Smooth muscle cell (in vitro differentiated cells): Measurements from ENCODE around the gene RCN2. TPM values are rescaled to one million over a fixed set of nuclear protein-coding genes. Genes with fewer than 3 reads are reported as not detected.

Experiments used
- DNase-seq: peaks from one replicate; lab custom pipeline; 2025; ENCODE audit not compliant: unreplicated experiment; lab: John Stamatoyannopoulos, UW
- H2AFZ ChIP-seq: fragments of 200-600 bp; sonication (generic); 2 replicates; pipeline ENCODE4 v1.6.0; 2016; ENCODE audit warnings: antibody characterized with exemption, low read depth, mild to moderate bottlenecking
- H3F3A ChIP-seq: fragments of 200-600 bp; sonication (generic); 2 replicates; pipeline ENCODE4 v1.6.0; 2017; ENCODE audit warnings: antibody characterized with exemption, low read depth
- H3K27ac ChIP-seq: fragments of 200-600 bp; sonication (generic); 2 replicates; pipeline ENCODE4 v1.5.1; 2016; ENCODE audit warnings: low read depth, mild to moderate bottlenecking
- H3K27me3 ChIP-seq: fragments of 200-600 bp; sonication (generic); 2 replicates; pipeline ENCODE4 v1.6.1; 2016; ENCODE audit warnings: low read depth, mild to moderate bottlenecking
- H3K36me3 ChIP-seq: fragments of 200-600 bp; sonication (generic); 2 replicates; pipeline ENCODE4 v1.5.1; 2016; ENCODE audit warnings: low read depth
- H3K4me1 ChIP-seq: fragments of 200-600 bp; sonication (generic); 2 replicates; pipeline ENCODE4 v1.5.1; 2016; ENCODE audit warnings: low read depth
- H3K4me2 ChIP-seq: fragments of 200-600 bp; sonication (generic); 2 replicates; pipeline ENCODE4 v1.6.0; 2016; ENCODE audit warnings: mild to moderate bottlenecking
- H3K4me3 ChIP-seq: fragments of 200-600 bp; sonication (generic); 2 replicates; pipeline ENCODE4 v1.5.1; 2016; ENCODE audit warnings: mild to moderate bottlenecking
- H3K79me2 ChIP-seq: fragments of 200-600 bp; sonication (generic); 2 replicates; pipeline ENCODE4 v1.6.0; 2016; ENCODE audit warnings: low read depth, mild to moderate bottlenecking
- H3K9ac ChIP-seq: fragments of 200-600 bp; sonication (generic); 2 replicates; pipeline ENCODE4 v1.6.0; 2016; ENCODE audit warnings: low read depth
- H3K9me3 ChIP-seq: fragments of 200-600 bp; sonication (generic); replicated peaks from 2 replicates; pipeline ENCODE4 v1.5.1; 2016; ENCODE audit warnings: low read depth
- H4K20me1 ChIP-seq: fragments of 200-600 bp; sonication (generic); 2 replicates; pipeline ENCODE4 v1.6.0; 2016; ENCODE audit warnings: low read depth
- WGBS: methylation state at CpG from one replicate; pipeline ENCODE4 v1.1.7; 2016; ENCODE audit warnings: low lambda C conversion rate; 5-methylcytosine and 5-hydroxymethylcytosine counted together
- polyA plus RNA-seq: library from polyadenylated mRNA; unstranded; fragments of >200 nt; fragmentation: Nextera tagmentation; extraction: Ambion mirVana; gene quantifications from 2 replicates; pipeline ENCODE4 v1.2.1, GENCODE V29; 2016
- total RNA-seq: library from RNA; depleted of rRNA; stranded (reverse); fragments of >200 nt; gene quantifications from 2 replicates; pipeline ENCODE4 v1.2.3, GENCODE V29; 2014
- TF ChIP-seq, protein P1 (sequence below): fragments of 200-600 bp; sonication (generic); IDR thresholded peaks from 2 replicates; pipeline ENCODE4 v1.5.1; 2017; ENCODE audit warnings: borderline replicate concordance, mild to moderate bottlenecking, antibody characterized with exemption; ENCODE audit not compliant: insufficient read depth, poor library complexity, severe bottlenecking

RCN2 gene
- total and polyA plus RNA-seq, 2 experiments from 2014 or later: 190 to 200 TPM

DNA sequence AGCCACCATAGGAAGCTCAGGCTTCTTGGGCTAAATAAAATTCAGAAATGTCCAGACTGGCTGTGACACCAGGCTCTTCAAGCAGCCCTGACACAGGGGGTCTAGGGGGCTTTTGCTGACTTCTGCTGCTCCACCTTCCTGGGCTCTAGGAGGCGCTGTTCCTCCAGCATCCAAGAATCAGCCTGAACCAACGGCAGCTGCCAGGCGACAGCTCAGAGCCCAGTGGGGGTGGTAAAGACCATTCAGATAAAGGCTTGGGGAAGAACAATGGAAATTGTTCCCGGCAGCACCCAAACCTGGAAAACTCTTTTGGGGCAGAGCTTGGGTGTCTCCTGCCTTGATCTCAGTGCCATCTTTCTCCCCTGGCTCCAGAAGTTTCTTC lies 41.8 kb downstream of the RCN2 start:
- no peaks in the 10 kb centered on the region for H3K79me2 ChIP-seq
- DNase-seq: no peak
- no peak overlapping the region for H3K4me2 ChIP-seq
- H3K27me3 ChIP-seq: no peaks in the 10 kb centered on the region
- no peak overlapping the region for H3K27ac ChIP-seq
- peaks cover 5% of the 10 kb centered on the region for H3K4me1 ChIP-seq
- TF ChIP-seq, protein P1, sequence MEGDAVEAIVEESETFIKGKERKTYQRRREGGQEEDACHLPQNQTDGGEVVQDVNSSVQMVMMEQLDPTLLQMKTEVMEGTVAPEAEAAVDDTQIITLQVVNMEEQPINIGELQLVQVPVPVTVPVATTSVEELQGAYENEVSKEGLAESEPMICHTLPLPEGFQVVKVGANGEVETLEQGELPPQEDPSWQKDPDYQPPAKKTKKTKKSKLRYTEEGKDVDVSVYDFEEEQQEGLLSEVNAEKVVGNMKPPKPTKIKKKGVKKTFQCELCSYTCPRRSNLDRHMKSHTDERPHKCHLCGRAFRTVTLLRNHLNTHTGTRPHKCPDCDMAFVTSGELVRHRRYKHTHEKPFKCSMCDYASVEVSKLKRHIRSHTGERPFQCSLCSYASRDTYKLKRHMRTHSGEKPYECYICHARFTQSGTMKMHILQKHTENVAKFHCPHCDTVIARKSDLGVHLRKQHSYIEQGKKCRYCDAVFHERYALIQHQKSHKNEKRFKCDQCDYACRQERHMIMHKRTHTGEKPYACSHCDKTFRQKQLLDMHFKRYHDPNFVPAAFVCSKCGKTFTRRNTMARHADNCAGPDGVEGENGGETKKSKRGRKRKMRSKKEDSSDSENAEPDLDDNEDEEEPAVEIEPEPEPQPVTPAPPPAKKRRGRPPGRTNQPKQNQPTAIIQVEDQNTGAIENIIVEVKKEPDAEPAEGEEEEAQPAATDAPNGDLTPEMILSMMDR: peak; percentile 44
- no peak overlapping the region for H2AFZ ChIP-seq
- H3K4me3 ChIP-seq: no peak overlapping the region
- H3K9ac ChIP-seq: no peak overlapping the region
- WGBS: 13% methylated on average over 4 of the region's 4 CpGs
- no peaks in the 10 kb centered on the region for H4K20me1 ChIP-seq
- H3K9me3 ChIP-seq: no peaks in the 10 kb centered on the region
- H3K36me3 ChIP-seq: no peaks in the 10 kb centered on the region
- H3F3A ChIP-seq: no peaks in the 10 kb centered on the region

DNA sequence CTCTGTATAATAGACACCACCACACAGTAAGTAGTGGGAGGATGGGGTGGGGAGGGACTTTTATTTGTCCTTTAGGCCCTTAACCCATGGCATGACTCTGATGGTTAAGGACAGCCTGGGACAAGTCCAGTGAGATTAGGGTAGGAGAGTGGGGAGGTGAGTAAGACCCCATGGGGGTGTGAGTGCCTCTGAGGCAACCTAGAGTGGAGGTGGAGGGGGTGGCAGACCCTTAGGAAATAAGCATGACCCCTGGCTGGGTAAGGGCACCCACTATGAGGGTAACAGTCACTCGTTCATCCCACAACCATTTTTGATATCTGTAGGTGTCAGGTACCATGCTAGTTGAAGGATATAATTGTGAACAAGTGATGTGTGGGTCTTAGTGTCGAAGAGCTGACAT lies 42.4 kb downstream of the RCN2 start:
- TF ChIP-seq, protein P1: no peak

GRCh38 chr15:76974456-76975036 lies 43.0 kb downstream of the RCN2 start:
- TF ChIP-seq, protein P1: no peak
- no peak for DNase-seq
- no peaks in the 10 kb centered on the region for H3F3A ChIP-seq
- H3K27ac ChIP-seq: no peak overlapping the region
- H3K4me3 ChIP-seq: no peak overlapping the region
- no peaks in the 10 kb centered on the region for H3K79me2 ChIP-seq
- H2AFZ ChIP-seq: no peak overlapping the region
- H3K4me1 ChIP-seq: peaks cover 5% of the 10 kb centered on the region
- H3K36me3 ChIP-seq: no peaks in the 10 kb centered on the region
- no peak overlapping the region for H3K9ac ChIP-seq
- no peaks in the 10 kb centered on the region for H3K27me3 ChIP-seq
- WGBS: 93% methylated on average over 4 of the region's 4 CpGs
- no peaks in the 10 kb centered on the region for H3K9me3 ChIP-seq
- H3K4me2 ChIP-seq: no peak overlapping the region
- H4K20me1 ChIP-seq: no peaks in the 10 kb centered on the region

More for the DNA sequence above, 42.4 kb downstream of the RCN2 start:
- no peak overlapping the region for H2AFZ ChIP-seq
- 97% methylated on average over 2 of the region's 2 CpGs for WGBS
- no peaks in the 10 kb centered on the region for H3K79me2 ChIP-seq
- H3K27ac ChIP-seq: no peak overlapping the region
- no peaks in the 10 kb centered on the region for H3K9me3 ChIP-seq
- H3K4me3 ChIP-seq: no peak overlapping the region
- H3K4me2 ChIP-seq: no peak overlapping the region
- no peak overlapping the region for H3K9ac ChIP-seq
- H4K20me1 ChIP-seq: no peaks in the 10 kb centered on the region
- no peak for DNase-seq
- H3F3A ChIP-seq: no peaks in the 10 kb centered on the region
- no peaks in the 10 kb centered on the region for H3K27me3 ChIP-seq
- no peaks in the 10 kb centered on the region for H3K36me3 ChIP-seq
- peaks cover 5% of the 10 kb centered on the region for H3K4me1 ChIP-seq

- H3K4me2 ChIP-seq: no peak overlapping the region
These were observed 44.6 kb downstream of the RCN2 start for GRCh38 chr15:76976141-76976540.

More at GRCh38 chr15:76976141-76976540, 44.6 kb downstream of the RCN2 start:
- Histone ChIP-seq H3K9me3 (no peaks in the 10 kb centered on the region), H3K27ac (no peak overlapping the region), H3K9ac (no peak overlapping the region), H3F3A (no peaks in the 10 kb centered on the region), H3K4me3 (no peak overlapping the region), H4K20me1 (no peaks in the 10 kb centered on the region), H2AFZ (no peak overlapping the region), H3K36me3 (no peaks in the 10 kb centered on the region), H3K27me3 (no peaks in the 10 kb centered on the region), H3K4me1 (peaks cover 5% of the 10 kb centered on the region), H3K79me2 (no peaks in the 10 kb centered on the region)
- DNase-seq: no peak
- TF ChIP-seq, protein P1: no peak
- WGBS: 88% methylated on average over 1 of the region's 1 CpG
